ENCODE data around the gene CHMP4B. TPM values are rescaled to one million over a fixed set of nuclear protein-coding genes. Genes with fewer than 3 reads are reported as not detected.

Gene CHMP4B
- polyA plus RNA-seq, 1 experiment: 65.3 TPM

DNA sequence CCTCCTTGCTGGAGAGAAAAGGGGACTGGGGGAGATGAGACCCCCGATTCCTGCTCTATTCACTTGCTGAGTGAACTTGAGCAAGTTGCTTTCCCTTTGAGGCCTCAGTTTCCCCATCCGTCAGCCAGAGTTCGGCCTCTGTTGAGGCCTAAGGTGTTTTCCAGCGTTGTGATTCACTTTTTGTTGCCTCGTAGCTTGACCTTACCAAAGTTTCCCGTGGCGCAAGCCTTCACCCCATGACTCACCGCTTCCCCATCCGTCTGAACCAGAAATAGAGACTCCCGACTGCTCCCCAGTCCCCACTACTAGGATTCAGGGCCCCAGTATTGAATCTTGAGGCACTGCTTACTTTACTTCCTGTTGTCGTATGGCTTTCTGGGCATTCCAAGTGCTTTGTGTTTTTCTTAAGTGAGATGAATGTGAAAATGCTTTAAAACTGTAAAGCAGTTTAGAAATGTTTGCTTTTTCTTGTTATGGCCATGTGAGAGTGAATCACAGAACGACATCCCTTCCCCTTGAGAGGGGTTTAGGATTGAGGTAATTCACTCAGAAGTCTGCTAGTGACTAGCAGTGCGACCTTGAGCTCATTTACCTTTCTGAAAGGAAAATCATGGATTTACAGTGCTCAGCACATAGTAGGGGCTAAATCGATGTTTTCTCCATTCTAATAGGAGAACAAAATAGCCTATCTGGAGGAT lies 1.2 kb downstream of the CHMP4B start:
- POLR2A ChIA-PET: interaction anchor here (0.5 to 0.7 kb wide), 3 partner anchors 10 to 1226 kb away, joined by 4 to 12 read pairs (median 6); no protein-coding TSS in a partner anchor
- CTCF ChIA-PET: interaction anchor here (1.7 to 2.0 kb wide), 3 partner anchors 14 to 256 kb away, joined by 4 to 7 read pairs (median 5); no protein-coding TSS in a partner anchor
- TF ChIP-seq, protein P1, sequence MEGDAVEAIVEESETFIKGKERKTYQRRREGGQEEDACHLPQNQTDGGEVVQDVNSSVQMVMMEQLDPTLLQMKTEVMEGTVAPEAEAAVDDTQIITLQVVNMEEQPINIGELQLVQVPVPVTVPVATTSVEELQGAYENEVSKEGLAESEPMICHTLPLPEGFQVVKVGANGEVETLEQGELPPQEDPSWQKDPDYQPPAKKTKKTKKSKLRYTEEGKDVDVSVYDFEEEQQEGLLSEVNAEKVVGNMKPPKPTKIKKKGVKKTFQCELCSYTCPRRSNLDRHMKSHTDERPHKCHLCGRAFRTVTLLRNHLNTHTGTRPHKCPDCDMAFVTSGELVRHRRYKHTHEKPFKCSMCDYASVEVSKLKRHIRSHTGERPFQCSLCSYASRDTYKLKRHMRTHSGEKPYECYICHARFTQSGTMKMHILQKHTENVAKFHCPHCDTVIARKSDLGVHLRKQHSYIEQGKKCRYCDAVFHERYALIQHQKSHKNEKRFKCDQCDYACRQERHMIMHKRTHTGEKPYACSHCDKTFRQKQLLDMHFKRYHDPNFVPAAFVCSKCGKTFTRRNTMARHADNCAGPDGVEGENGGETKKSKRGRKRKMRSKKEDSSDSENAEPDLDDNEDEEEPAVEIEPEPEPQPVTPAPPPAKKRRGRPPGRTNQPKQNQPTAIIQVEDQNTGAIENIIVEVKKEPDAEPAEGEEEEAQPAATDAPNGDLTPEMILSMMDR (IDR thresholded peaks at IDR 0.05; ENCODE audit: insufficient read depth, low read depth, low read length): no peak
- peak; percentile 36 for DNase-seq (ENCODE audit: low read depth)
- Histone ChIP-seq H3K36me3 (ENCODE audit: control insufficient read depth, insufficient read depth, low read length) (no peaks in the 10 kb centered on the region), H3K27me3 (ENCODE audit: control insufficient read depth, insufficient read depth, low read length) (no peaks in the 10 kb centered on the region), H3K4me3 (ENCODE audit: low read depth, low read length) (peak overlapping the region; percentile 93)

DNA sequence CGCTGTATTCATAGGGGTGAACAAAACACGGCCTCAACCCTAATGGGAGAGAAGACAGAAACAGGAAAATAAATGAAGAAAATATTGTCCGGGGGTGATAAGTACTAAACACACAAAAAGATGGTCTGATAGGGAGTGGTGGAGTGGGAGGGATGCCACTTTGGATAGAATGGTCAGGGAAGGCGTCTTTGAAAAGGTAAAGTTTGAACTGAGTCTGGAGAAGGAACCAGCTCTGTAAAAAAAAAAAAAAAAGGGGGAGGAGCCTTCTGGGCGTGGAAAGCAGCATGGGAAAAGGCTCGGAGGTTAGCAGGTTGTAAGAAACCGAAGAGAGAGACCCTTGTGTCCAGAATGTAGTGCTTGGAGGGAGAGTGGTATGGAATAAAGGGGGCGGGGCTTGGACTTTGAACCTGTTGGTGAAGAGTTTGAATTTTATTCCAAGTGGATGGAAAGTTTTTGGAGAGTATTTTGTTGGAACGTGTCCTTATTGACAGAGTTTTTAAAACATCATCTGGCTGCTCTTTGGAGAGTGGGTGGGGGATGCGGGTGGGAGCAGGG lies 1.8 kb downstream of the CHMP4B start:
- TF ChIP-seq, protein P1 (IDR thresholded peaks at IDR 0.05; ENCODE audit: insufficient read depth, low read depth, low read length): no peak
- H3K4me3 ChIP-seq (ENCODE audit: low read depth, low read length): peak overlapping the region; percentile 93
- DNase-seq (ENCODE audit: low read depth): no peak
- POLR2A ChIA-PET: interaction anchor here (0.6 to 0.7 kb wide), 2 partner anchors 10 to 1226 kb away, joined by 6 to 12 read pairs; no protein-coding TSS in a partner anchor
- no peaks in the 10 kb centered on the region for H3K36me3 ChIP-seq (ENCODE audit: control insufficient read depth, insufficient read depth, low read length)
- no peaks in the 10 kb centered on the region for H3K27me3 ChIP-seq (ENCODE audit: control insufficient read depth, insufficient read depth, low read length)
- CTCF ChIA-PET: interaction anchor here (1.1 to 1.5 kb wide), 2 partner anchors 14 to 356 kb away, joined by 3 read pairs; no protein-coding TSS in a partner anchor

GRCh38 chr20:33814238-33814712 lies 3.1 kb downstream of the CHMP4B start:
- POLR2A ChIA-PET: interaction anchor here (0.7 kb wide), 1 partner anchor 240 kb away, joined by 3 read pairs; no protein-coding TSS in a partner anchor
- H3K36me3 ChIP-seq (ENCODE audit: control insufficient read depth, insufficient read depth, low read length): no peaks in the 10 kb centered on the region
- TF ChIP-seq, protein P1 (IDR thresholded peaks at IDR 0.05; ENCODE audit: insufficient read depth, low read depth, low read length): no peak
- CTCF ChIA-PET: interaction anchor here (1.5 kb wide), 1 partner anchor 13 kb away, joined by 3 read pairs; no protein-coding TSS in a partner anchor
- DNase-seq (ENCODE audit: low read depth): no peak
- H3K4me3 ChIP-seq (ENCODE audit: low read depth, low read length): no peak overlapping the region
- no peaks in the 10 kb centered on the region for H3K27me3 ChIP-seq (ENCODE audit: control insufficient read depth, insufficient read depth, low read length)

DNA sequence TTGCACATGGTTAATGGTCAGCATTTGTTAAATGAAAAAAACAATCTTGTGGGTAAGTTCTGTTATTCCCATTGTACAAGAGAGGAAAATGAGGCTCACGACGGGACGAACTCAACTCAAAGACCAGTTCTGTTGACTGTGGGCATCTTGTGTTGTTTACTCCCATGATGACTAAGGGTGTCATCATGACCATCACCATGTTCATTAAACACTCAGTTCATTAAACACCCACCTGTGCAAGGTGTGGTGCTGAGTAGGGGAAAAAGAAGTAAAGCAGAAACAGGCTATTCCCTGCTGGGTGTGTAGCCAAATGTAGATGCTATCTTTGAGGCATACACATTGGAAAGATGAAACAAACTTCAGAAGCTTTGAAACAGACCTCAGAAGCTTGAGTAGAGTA lies 4.5 kb downstream of the CHMP4B start:
- ChIA-PET CTCF (no interaction called here), POLR2A (no interaction called here)
- DNase-seq (ENCODE audit: low read depth): no peak
- Histone ChIP-seq H3K4me3 (ENCODE audit: low read depth, low read length) (no peak overlapping the region), H3K27me3 (ENCODE audit: control insufficient read depth, insufficient read depth, low read length) (no peaks in the 10 kb centered on the region), H3K36me3 (ENCODE audit: control insufficient read depth, insufficient read depth, low read length) (no peaks in the 10 kb centered on the region)
- TF ChIP-seq, protein P1 (IDR thresholded peaks at IDR 0.05; ENCODE audit: insufficient read depth, low read depth, low read length): no peak

DNA sequence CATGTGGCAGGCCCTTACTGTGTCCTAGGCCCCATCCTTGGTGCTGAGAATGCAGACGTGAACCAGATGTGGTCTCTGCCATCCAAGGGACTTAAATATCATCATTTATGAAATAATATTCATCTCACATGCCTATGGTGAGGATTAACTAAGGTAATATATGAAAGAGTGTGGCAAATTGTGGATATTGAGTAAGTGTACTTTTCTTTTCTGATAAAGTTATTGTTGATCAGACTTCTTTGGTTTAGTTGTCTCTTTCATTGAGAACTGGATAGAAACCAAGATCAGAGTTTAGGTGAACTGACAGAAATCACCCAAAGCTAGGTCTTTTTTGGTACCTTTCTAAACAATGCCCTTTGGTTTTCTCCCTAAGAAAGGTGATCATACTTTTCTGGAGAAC lies 5.0 kb downstream of the CHMP4B start:
- TF ChIP-seq, protein P1 (IDR thresholded peaks at IDR 0.05; ENCODE audit: insufficient read depth, low read depth, low read length): no peak
- no peak for DNase-seq (ENCODE audit: low read depth)
- ChIA-PET POLR2A (no interaction called here), CTCF (interaction anchor here (0.6 kb wide), 1 partner anchor 16 kb away, joined by 3 read pairs; no protein-coding TSS in a partner anchor)
- Histone ChIP-seq H3K27me3 (ENCODE audit: control insufficient read depth, insufficient read depth, low read length) (no peaks in the 10 kb centered on the region), H3K4me3 (ENCODE audit: low read depth, low read length) (no peak overlapping the region), H3K36me3 (ENCODE audit: control insufficient read depth, insufficient read depth, low read length) (no peaks in the 10 kb centered on the region)

Measured in BJ (cell line).